Limb (tissue), 2 donors: Measurements from ENCODE around the gene MBL2.

Source experiments
- DNase-seq, 2 donors: peaks; one replicate each; pipeline ENCODE4 v3.0.0-alpha.2; 2016; ENCODE audit errors: extremely low spot score in 2 of 2

MBL2 gene

DNA sequence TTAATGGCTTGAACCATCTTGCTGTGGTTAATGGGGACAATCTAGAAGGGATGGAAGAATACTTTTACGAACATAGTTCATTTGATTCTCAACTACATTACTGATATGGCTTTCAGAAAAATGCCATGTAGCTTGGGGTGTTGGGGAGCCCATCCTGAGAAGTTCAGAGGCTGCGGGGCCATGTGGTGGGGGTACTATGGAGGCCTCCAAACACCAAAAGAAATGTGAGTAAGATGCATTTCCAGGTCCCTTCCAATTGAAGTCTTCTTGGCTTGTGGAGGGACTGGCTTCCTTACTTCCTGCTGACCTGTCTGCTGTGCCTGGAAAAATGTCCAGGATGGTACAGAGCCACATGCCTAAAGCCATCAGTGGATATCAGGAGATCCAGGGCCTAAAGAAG is 1.6 kb upstream of the MBL2 start:
- DNase-seq, result no peak

DNA sequence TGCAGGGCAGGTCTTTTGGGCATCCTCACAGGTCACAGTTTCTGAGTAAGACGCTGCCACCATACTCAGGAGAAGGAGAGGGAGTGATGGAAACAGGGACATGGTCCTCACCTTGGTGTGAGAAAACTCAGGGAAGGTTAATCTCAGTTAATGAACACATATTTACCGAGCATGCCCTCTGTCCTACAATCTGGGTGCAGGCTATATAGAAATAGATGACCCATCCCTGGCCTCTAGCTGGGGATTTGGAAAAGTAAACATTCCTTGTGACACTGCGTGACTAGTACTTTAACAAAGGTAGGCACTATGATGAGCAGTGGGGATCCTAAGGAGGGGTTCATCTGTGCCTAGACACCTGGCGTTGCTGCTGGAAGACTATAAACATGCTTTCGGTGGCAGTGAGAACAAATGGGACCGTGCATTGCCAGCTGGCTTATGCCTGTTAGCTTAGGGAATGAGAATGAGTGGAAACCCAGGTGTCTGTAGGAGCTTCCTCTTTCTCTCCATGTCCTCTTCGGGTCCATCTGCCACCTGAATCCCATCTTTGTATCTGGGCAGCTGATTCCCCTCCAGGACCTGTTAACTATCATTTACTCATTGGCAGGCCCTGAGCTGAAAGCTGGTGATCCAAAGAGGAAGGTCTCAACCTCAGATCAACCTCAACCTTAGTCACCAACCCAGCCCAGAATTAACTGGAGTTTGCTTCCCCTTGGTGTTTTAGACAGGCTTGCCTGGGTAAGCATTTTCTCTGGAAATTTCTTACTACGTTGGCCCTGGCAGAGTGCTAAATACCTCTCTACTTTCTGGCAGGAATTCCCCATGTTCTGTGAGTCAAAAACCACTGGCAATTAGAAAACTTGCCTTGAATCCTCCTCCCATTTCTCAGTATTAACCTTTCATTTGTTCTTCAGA is 794 bp downstream of the MBL2 start:
- no peak for DNase-seq

DNA sequence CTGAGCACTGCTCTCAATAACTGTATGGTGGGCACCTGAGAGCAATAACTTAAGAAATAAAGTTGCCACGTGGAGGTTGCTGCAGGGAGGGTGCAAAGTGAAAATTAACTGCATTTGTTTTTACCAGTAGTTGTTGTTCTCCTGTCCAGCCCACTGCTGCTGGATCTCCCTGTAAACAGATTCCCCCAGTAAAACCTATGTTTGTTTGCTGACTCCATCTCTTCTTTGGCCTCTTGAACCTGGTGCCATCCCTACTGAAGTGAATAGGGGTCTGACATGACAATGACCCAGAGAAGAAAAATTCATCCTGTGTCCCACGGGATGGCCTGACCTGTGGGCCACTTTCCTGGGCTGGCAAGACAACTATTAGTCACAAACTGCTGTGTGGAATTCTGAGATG is 1.7 kb downstream of the MBL2 start:
- no peak for DNase-seq

DNA sequence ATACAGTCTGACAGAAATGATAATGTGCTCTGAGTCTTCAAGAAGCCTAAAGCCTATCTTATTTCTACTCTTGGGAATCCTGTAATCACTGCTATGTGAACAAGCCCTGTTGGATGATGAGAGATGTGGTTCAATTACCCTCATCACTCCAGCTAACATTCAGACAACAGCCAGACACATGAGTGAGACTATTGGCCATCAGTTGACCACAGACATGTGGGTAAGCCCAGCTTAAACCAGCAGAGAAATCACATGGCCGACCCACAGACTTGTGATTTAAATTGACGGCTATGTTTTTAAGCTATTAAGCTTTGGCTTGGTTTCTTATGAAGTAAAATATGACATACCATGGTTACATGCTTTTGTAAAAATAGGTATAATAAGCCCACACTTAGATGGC is 2.6 kb downstream of the MBL2 start:
- no peak for DNase-seq

DNA sequence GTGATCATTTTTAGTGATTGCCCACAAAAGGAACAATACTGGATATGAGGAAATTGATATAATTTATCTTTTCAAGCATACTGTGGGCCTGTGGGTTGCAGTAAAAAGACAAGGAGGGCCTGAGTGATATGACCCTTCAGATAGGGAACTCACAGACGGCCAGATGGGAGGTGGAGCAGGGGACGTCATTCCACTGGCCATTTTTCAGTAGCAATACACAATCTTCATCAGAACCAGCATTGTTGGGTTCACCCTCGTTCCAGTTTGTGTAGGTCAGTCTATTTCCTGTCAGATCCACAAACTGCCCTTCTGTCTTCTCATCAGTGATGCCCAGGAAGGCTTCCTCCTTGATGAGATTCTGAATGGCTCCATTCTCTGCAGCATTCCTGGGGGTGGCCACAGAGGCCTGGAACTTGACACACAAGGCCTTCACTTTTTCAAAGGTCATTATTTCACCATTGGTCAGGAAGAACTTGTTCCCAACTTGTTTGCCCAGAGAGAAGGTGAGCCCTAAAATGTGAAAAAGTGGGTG is 4.5 kb downstream of the MBL2 start:
- DNase-seq, result no peak

DNA sequence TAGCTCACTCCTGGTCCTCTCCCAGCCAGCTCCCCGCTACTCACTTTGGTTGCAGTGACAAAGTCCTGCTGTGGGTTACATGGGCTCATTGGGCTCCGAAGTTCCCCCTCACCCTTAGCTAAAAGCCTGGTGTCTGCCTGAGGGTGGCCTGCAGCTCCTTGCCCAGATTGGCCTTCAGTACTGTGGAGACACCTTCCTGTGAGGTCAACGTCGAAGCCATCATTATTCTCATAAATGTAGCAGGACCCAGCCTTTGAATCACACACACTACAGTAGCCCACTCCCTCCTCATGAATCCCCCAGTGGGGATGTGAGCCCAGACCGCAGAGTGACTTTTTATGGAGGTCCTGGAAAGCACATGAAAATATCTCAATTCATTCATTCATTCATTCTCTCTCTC is 10.5 kb downstream of the MBL2 start:
- no peak for DNase-seq

DNA sequence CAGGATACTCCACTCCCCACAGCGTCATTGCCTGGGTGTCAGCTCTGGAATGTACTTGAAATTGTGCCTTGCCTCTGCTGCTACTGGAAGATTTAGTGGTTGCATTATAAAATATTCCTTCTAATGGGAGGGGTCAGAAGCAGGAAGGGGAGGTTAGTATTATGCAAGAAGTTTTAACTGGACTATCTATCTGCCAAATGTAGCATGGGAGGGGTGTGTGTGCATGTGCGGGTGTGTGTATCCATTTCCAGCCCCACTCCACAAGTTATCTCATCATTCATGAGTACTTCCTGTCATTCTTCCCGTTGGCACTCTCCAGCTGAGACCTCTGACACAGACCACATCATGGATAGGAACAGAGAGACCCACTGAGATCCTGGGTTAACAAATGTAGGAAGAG is 13.4 kb downstream of the MBL2 start:
- DNase-seq, result no peak

DNA sequence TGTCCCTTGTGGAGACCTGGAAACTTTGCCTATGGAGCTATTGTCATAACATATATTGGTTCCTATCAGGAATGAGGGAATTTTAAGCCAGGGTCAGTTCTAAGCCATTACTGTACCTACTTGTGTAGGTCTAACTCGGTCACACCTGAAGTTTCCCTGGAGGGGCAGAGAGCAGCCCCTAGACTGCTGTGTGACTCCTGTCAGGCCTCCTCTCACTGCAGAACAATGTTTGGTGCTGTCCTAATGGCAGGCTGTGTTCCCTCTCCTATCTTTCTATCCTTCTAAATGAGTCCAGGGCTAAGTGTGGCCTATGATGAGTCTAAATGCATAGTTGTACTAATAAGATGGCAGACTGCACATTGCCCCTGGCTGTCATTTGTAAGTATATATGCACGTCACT is 14.2 kb downstream of the MBL2 start:
- DNase-seq, result no peak

DNA sequence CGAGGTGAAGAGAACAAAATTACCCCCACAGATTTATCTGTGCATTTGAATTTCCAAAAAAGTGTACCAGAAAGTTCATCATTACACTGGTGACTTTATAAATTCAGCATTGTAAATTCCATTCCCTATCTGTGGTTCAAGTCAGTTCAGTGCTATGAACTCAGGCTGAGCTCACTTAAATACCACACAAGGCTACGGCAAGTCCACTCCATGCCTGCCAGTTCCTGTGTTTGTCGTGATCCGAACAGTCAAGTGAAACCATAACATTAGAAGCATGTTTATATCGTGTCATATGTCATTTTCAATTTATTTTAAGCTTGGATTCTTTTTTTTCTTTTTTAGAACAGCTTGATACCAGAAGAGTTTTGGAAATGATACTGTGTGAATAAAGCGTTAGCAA is 14.8 kb downstream of the MBL2 start:
- no peak for DNase-seq

DNA sequence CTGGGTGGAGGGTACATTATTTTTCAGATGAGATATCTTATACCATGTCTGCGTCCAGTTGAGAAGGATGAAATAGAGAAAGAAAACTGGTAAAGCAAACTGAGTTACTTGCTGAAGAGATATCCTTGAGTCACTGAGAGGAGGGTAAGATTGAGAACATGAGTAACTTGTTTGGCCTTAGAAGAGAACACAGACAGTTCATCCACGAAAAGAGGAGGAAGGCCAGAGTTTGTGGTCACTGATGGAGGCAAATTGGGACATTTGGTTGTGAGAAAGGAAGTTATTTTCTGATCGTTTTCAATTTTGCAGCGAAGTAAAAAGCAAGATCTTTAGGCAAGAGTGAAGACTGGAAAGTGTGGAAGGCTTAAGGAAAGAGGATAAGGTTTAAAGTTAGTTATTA is 15.6 kb downstream of the MBL2 start:
- no peak for DNase-seq

DNA sequence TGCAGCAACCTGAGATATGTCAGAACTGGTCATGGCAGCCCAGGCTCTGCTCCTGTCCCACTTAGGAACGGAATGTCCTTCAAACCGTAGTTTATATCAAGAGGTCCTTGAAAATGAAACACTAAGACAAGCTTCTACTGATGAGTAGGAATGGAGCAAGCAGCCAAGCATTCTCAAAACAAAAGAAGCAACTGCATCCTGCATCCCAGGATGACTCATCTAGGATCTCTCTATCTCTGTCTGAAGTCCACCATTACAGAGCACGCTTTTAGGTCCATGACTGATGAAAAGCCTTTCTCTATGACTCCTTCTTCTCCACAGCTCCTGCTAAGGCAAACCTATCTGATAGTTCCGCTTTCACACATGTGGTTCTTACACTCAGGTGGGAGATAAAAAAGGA is 16.3 kb downstream of the MBL2 start:
- DNase-seq, result no peak

DNA sequence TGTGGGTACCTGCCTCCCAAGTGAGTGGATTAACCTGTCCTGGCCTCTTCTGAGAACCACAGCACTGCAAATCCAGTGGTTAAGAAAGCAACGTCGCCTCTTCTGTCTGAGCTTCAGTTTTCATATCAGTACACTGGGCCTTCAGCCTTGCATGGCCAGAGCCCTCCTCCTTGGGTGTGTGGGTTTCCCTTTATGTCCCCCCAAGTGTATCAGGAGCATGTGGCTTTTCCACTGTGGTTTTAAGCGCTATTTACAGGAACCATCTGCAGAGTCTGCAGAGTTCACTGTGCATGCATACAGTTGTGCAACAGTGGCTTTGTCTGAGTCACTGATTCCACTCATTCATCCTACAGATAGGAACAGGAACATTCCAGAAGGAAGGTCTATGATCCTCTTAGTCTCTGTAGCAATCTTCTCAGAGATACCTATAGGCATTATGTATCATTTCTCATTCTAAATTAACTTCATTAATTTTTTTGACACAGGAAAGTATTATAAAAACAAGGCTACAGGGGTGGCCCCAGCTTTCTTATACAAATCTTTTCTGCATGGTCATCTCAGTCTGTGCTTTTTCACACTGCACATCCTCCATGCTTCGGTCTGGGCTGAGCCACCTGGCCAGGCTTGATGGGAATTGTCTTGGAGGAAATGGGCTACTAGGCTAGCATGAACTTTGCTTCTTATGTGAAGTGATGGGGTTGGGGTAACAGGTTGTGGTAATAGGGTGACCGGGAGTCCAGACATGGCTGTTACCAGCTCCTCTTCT is 17.1 kb downstream of the MBL2 start:
- no peak for DNase-seq

DNA sequence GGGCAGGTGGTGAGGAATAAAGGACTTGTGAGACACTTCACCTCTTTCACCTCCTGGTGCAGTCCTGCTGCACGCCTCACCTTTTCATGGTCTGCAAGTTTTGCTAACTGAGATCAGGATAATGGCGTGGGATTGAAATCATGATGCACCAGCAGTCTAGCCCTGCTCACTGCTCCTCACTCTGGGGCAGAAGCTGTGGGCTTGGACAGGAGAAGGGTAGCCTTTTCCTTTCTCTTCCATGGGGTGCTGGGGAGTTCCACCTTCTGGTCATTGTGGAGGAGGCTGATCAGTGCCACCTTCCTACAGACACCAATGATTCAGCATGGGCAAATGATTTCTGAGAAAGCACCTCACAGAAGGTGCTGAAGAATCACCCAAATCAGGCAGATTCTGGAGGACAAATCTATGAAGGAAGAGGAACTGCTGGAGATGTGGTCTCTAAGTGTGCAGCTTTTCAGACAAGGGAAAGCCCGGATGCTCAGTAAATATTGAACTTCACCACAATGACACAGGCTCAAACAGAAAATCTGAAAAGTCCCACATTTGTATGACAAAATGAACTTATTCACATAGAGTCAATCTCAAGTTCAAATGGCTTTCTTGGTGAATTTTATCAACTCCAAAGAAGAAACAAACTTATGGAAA is 19.7 kb downstream of the MBL2 start:
- DNase-seq, result no peak

DNA sequence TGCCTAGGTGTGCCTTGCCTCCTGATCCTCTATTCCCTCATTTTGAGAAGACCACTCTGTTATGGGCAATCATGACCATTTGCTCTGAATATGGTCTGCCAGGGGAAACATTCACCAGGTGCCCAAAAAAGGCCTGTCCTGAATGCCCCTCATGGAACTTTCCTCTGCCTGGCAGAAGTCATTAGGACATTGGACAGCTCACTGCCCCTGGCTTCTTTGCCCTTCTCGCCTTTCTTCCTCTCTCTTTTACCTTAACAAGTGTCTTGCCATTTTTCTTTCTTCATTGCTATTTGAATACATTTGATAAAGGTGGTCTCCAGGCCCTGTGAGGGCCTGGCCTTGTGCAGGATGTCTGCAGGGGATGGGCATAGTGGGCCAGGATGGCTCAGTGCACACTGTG is 20.3 kb downstream of the MBL2 start:
- DNase-seq, result no peak

DNA sequence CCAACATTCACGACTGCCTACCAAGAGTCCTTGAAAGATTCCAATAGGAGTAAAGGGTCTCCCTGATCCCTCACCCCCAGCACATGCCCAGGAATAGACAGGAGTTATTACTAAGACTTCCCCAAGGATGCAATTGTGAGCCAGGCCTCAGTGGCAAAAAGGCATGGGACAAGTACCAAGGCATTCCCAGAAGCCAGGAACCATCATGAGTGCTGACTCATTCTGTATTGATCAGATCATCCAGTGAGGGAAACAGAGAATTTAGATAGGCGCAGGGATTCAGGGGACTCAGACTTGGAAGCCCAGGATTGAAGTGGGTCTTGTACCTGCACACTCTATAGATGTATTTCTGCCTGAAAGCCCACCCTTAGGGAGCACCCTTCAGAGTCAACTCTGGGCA is 21.2 kb downstream of the MBL2 start:
- DNase-seq, result no peak

DNA sequence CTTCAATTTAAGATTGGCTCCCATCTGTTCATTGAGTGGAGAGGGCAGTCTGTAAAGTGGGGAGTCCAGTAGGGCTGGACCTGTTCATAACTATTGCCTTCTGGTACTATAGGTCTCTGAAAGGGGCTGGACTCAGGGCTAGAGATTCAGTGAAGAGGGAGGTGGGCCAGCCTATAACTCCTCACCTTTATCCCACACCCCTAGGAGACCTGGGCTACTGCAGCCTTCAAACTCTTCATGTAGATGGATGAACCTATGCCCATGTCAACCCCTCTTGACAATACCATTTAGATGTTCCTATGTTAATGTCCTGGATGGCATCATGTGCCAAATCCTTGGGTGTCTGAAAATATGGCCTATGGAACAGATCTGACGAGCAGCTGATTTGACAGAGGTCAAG is 22.0 kb downstream of the MBL2 start:
- DNase-seq, result no peak

DNA sequence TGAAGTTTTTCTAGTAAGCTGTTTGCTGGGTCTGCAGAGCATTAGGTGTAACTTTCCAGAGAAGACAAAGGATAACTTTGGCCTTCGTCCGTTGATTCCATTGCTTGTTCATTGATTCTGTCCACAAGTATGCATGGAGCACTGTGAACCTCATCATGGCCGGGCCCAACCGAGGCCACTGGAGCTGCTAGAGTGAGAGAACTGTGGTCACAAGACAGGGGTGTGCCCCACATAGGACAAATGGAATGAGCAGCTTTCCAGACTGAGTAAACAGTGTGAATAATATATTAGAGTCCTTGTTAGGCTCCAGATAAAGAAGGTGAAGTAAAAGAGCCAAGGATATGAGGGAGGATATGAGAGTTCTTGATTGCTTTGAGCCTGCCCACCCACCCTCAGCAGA is 24.9 kb downstream of the MBL2 start:
- no peak for DNase-seq

DNA sequence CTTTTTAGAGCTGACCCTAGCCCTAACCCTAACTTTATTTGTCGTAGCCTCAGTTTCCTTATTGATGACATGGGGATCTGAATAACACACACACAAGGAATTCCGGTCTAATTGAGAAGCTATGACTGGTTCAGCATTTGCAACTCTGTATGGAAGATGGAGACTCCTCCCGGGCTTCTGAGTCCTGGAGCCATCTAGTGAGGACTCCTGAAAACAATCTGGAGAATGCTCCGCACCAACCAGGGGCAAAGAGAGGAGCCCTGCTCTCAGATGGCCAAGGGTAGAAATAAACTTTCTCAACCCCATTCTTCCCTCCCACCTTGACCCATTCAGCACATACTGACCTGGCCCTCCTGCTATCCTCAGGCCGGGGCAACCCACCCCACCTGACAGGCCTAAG is 26.4 kb downstream of the MBL2 start:
- no peak for DNase-seq

DNA sequence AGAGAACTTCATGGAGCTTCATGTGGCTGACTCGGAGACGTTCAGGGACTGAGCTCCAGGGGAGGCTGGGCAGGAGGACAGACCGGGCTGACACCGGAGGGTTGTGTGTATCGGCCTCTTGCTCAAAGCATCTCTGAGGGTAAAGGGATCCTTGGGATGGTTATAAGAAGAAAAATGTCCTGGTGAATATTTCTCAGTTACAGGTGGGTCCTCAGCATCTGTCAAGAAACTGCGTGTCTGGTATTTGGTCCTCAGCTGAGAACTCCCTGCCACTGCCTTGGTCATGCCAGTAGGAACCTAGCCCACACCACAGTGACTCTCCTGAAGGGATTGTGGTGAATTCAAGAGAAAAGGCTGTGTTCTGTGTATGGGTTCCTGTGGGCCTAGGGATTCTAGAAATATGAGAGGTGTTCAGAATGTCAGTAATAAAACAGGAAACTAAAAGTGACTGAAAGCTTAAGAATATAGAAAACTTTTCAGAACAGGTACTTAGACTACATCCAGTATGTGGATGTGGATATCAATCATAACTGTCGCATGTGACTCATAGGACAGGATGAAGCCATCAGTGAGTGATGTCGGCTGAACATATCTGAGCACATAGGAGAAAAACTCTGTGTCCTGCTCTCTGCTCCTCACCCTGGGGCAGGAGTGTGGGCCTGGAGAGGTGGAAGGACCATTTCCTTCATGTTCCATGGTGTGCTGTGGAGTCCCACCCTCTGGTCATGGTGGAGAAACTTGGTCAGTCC is 28.4 kb downstream of the MBL2 start:
- no peak for DNase-seq

DNA sequence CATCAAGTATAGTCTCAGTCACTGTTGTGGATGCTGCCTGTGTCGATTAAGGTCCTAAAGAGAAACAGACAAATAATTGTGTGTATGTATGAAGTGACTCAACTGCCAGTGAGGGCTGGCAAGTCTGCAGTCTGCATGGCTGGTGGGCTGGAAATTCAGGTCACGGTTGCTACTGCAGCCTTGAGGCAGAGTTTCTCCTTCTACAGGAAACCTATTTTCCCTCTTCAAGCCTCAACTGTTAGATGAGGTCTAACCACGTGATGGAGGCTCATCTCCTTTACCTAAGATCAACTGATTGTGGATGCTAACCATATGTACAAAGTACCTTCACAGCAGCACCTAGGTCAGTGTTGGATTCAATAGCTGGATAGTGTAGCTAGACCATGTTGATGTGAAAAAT is 29.9 kb downstream of the MBL2 start:
- DNase-seq, result no peak

DNA sequence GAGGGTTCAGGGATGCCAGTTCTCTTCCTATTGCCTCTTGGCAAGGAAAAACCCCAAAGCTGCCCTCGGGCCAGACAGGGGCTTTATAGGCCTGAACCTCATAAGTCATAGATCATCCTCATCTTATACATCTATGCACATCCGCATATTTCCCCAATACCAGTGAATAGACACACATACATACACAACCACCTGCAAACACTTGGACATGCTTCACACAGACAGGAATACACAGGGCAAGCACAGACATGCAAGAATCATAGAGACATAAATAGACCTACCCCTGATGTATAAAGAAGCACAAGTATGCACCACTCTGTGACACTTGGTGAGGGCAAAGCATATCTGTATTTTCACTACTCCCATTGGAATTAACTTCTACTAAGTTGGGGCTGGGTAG is 30.7 kb downstream of the MBL2 start:
- no peak for DNase-seq
